GM10248 (cell line): ENCODE results near the gene EXOC8.

Experiments
- CTCF ChIA-PET: fragments of 300-600 bp; sonication (Branson Sonifier 250); formaldehyde crosslinking; extraction: SDS; loops from one replicate; lab custom pipeline; 2021; ENCODE audit warnings: antibody characterized with exemption; lab: Yijun Ruan, JAX
- POLR2A ChIA-PET: fragments of 350-650 bp; sonication (Branson Sonifier 250); formaldehyde crosslinking; extraction: SDS; loops from one replicate; lab custom pipeline; 2020; ENCODE audit warnings: antibody characterized with exemption; lab: Yijun Ruan, JAX
- DNase-seq: peaks from one replicate; pipeline ENCODE4 v3.0.0; 2012; ENCODE audit errors: extremely low spot score
- TF ChIP-seq, protein P1 (sequence below): IDR thresholded peaks from 2 replicates; pipeline ENCODE4 v1.5.1; 2012; ENCODE audit warnings: mild to moderate bottlenecking, low read depth; ENCODE audit errors: extremely low read depth, missing control alignments, control extremely low read depth

EXOC8 gene

DNA sequence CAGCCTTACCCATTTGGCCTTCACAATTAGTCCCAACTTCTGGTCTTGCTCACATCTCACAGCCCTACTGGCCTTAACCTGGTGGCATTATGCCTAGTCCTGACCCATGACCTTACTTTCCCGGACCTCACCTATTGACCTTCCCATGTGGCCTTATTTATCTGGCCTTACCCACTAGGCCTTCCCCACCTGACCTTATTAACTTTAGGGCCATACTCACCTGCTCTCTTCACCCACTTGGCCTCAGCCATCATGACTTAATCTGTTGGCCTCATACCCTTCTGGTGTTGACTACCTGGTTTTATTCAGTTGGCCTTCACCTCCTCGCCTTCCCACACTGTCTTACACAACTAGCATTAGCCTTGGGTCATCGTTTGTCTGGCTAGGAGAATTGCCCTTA is 35.7 kb downstream of the EXOC8 start:
- ChIA-PET CTCF (interaction anchor here (4.0 kb wide), 1 partner anchor 14 kb away, joined by 24 read pairs; no protein-coding TSS in a partner anchor), POLR2A (no interaction called here)
- TF ChIP-seq, protein P1, sequence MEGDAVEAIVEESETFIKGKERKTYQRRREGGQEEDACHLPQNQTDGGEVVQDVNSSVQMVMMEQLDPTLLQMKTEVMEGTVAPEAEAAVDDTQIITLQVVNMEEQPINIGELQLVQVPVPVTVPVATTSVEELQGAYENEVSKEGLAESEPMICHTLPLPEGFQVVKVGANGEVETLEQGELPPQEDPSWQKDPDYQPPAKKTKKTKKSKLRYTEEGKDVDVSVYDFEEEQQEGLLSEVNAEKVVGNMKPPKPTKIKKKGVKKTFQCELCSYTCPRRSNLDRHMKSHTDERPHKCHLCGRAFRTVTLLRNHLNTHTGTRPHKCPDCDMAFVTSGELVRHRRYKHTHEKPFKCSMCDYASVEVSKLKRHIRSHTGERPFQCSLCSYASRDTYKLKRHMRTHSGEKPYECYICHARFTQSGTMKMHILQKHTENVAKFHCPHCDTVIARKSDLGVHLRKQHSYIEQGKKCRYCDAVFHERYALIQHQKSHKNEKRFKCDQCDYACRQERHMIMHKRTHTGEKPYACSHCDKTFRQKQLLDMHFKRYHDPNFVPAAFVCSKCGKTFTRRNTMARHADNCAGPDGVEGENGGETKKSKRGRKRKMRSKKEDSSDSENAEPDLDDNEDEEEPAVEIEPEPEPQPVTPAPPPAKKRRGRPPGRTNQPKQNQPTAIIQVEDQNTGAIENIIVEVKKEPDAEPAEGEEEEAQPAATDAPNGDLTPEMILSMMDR = no peak

DNA sequence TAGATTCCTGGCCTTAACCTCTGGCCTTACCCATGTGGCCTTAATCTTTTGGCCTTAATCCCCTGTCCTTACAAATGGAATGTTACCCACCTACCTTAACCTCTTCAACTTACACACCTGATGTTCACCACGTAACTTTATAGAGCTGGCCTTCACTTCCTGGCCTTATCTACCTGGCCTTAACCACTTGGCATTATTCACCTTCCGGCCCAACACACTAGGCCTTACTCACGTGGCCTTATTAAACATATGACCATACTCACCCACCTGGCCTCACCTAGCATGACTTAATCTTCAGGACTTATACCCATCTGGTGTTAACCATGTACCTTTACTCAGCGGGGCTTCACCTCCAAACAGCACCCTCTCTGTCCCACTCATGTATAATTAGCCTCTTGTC is 41.7 kb downstream of the EXOC8 start:
- DNase-seq = no peak
- TF ChIP-seq, protein P1 = no peak
- ChIA-PET POLR2A (no interaction called here), CTCF (interaction anchor here (1.7 kb wide), 1 partner anchor 19 kb away, joined by 3 read pairs; no protein-coding TSS in a partner anchor)

More for the DNA sequence above, 35.7 kb downstream of the EXOC8 start:
- DNase-seq = no peak

DNA sequence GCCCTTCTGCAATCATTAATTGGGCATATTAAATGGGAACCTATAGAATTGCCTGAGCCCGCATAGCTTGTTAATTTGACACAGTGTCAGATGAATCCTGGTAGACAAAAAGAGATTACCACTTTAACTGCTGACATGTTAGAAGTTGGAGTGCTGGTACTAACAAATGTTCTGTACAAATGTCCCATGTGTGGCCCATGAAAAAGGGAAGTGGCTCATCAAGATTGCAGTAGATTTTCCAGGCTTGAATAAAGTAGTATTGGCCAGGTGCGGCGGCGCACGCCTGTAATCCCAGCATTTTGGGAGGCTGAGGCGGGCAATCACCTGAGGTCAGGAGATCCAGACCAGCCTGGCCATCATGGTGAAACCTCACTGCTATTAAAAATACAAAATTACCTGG is 51.0 kb downstream of the EXOC8 start:
- DNase-seq = no peak
- POLR2A ChIA-PET = no interaction called here
- TF ChIP-seq, protein P1 = no peak
- CTCF ChIA-PET = no interaction called here

DNA sequence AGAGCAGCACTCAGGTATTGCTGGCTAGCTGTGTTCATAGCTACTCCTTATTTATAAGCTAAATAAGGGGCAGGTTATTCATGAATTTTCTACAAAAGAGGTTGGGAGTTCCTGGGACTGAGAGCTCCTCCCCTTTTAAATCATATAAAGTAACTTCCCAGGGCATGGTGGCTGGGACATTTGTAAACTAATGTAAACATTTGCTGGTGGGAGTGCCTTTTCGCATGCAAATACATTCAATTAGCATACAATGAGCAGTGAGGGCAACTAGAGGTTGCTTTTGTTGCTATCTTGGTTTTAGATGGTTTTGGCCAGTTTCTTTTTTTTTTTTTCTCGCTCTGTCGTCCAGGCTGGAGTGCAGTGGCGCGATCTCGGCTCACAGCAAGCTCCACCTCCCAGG is 53.2 kb downstream of the EXOC8 start:
- ChIA-PET CTCF (interaction anchor here (1.4 kb wide), 1 partner anchor 31 kb away, joined by 3 read pairs; no protein-coding TSS in a partner anchor), POLR2A (interaction anchor here (0.7 kb wide), 1 partner anchor 94 kb away, joined by 6 read pairs; no protein-coding TSS in a partner anchor)
- TF ChIP-seq, protein P1 = no peak

More for the DNA sequence above, 53.2 kb downstream of the EXOC8 start:
- DNase-seq = no peak
